ENCODE results near the gene TADA2B. TPM values are rescaled to one million over a fixed set of nuclear protein-coding genes. Genes with fewer than 3 reads are reported as not detected.

Gene TADA2B
- polyA plus RNA-seq, 3 donors: 2.0 to 10.2 (median 2.6) TPM

- no peak for DNase-seq
- Histone ChIP-seq H3K27me3 (ENCODE audit: control insufficient read depth in 2 of 2, insufficient read depth in 2 of 2, low read length in 2 of 2) (peaks cover 0 to 18% of the 10 kb centered on the region in 2 donors), H3K9ac (ENCODE audit: insufficient read depth, low read length, poor library complexity, severe bottlenecking) (peak overlapping the region; percentile 53), H3K36me3 (replicated peaks in 1 of 2; ENCODE audit: control insufficient read depth in 1 of 2, insufficient read depth in 2 of 2, low read length in 2 of 2) (peaks cover 6 to 9% of the 10 kb centered on the region in 2 donors), H4K20me1 (ENCODE audit: insufficient read depth, low read length) (peaks cover 35% of the 10 kb centered on the region), H3K4me1 (ENCODE audit: control insufficient read depth in 1 of 2, insufficient read depth in 2 of 2, low read length in 2 of 2) (peaks cover 37 to 46% of the 10 kb centered on the region in 2 donors), H3K79me2 (ENCODE audit: insufficient read depth, low read length) (peaks cover 40% of the 10 kb centered on the region), H3K27ac (ENCODE audit: low read depth in 1 of 2, low read length in 2 of 2) (peak overlapping the region in 1 of 2 donors; percentile 66), H3K4me3 (replicated peaks in 1 of 3; ENCODE audit: low read depth in 2 of 3, low read length in 3 of 3) (peak overlapping the region; percentile 58 to 83 (median 70)), H3K4me2 (replicated peaks; ENCODE audit: extremely low read depth, low read length, poor library complexity, severe bottlenecking) (peak overlapping the region; percentile 88), H2AFZ (ENCODE audit: insufficient read depth, low read depth, low read length, poor library complexity, severe bottlenecking) (peak overlapping the region; percentile 95), H3K9me3 (replicated peaks in 1 of 2; ENCODE audit: control insufficient read depth in 1 of 2, insufficient read depth in 1 of 2, low read length in 2 of 2) (no peaks in the 10 kb centered on the region)
- Mint-ChIP-seq H3K36me3 (peaks cover 10 to 16% of the 10 kb centered on the region in 2 donors), H3K4me1 (peaks cover 39% of the 10 kb centered on the region), H3K4me3 (peak overlapping the region; percentile 91 to 98), H3K9me3 (no peaks in the 10 kb centered on the region), H3K27ac (peak overlapping the region in 5 of 7 donors; percentile 90 to 96 (median 90)), H3K27me3 (ENCODE audit: low read depth in 3 of 3) (peaks cover 13 to 29% (median 25%) of the 10 kb centered on the region in 3 donors)
- TF ChIP-seq, protein P1, sequence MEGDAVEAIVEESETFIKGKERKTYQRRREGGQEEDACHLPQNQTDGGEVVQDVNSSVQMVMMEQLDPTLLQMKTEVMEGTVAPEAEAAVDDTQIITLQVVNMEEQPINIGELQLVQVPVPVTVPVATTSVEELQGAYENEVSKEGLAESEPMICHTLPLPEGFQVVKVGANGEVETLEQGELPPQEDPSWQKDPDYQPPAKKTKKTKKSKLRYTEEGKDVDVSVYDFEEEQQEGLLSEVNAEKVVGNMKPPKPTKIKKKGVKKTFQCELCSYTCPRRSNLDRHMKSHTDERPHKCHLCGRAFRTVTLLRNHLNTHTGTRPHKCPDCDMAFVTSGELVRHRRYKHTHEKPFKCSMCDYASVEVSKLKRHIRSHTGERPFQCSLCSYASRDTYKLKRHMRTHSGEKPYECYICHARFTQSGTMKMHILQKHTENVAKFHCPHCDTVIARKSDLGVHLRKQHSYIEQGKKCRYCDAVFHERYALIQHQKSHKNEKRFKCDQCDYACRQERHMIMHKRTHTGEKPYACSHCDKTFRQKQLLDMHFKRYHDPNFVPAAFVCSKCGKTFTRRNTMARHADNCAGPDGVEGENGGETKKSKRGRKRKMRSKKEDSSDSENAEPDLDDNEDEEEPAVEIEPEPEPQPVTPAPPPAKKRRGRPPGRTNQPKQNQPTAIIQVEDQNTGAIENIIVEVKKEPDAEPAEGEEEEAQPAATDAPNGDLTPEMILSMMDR (IDR thresholded peaks at IDR 0.05): no peak
- 7% methylated on average over 17 of the region's 20 CpGs for WGBS (ENCODE audit: insufficient coverage)
- intact Hi-C loops (cut with micrococcal nuclease): loop anchor here (1.0 to 10.0 kb wide), 4 partner anchors 27 to 284 kb away; partner anchors contain the start of gene KIAA0232 (in 1 of the 2)
These were observed 25.7 kb downstream of the TADA2B start for GRCh38 chr4:7068883-7069282.

DNA sequence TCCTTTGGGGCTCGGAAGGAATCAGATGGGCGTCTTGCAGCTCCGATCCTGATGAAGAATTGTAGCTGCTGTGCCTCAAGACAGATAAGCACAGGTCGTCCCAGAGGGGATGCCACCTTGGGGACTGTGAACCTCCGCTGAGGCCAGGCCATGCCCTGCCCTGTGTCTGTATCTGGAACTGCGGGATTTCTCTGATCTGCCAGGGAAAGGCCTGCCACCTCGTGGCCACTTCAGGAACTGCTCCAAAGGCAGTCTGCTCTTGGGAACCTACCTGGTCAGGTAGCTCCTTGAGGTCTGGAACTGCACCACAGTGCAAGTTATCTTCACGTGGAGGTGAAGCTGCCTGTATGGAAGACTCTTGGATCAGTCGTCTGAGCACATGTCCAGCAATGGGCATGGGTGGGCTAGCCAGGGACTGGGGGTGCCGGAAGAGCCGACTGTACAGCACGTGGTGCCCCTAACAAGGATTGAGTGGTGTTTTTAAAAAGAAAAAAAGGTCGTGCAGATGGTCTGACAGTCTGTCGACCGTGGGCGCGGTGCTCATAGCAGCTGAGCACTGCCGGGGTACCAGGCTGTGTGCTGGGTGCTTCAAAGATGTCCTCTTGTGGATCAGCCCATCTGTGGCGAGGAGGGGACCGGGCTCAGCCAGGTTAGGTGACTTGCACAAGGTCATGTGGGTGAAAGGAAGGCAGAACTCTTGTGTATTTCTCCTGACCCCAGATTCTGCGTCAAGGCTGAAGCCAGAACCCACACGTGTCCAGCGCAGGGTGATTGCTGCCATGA is 27.7 kb downstream of the TADA2B start:
- no peak overlapping the region for H3K9ac ChIP-seq (ENCODE audit: insufficient read depth, low read length, poor library complexity, severe bottlenecking)
- Mint-ChIP-seq H3K36me3 (peaks cover 1 to 2% of the 10 kb centered on the region in 2 donors), H3K9me3 (no peaks in the 10 kb centered on the region), H3K27ac (no peak overlapping the region), H3K4me1 (peaks cover 26% of the 10 kb centered on the region), H3K4me3 (peak overlapping the region in 1 of 2 donors; percentile 53), H3K27me3 (ENCODE audit: low read depth in 3 of 3) (peaks cover 16 to 32% (median 26%) of the 10 kb centered on the region in 3 donors)
- no peak overlapping the region for H3K27ac ChIP-seq (ENCODE audit: low read depth in 1 of 2, low read length in 2 of 2)
- peaks cover 20% of the 10 kb centered on the region for H3K79me2 ChIP-seq (ENCODE audit: insufficient read depth, low read length)
- TF ChIP-seq, protein P1 (IDR thresholded peaks at IDR 0.05): peak; percentile 98
- no peaks in the 10 kb centered on the region for H3K9me3 ChIP-seq (replicated peaks in 1 of 2; ENCODE audit: control insufficient read depth in 1 of 2, insufficient read depth in 1 of 2, low read length in 2 of 2)
- no peaks in the 10 kb centered on the region for H3K36me3 ChIP-seq (replicated peaks in 1 of 2; ENCODE audit: control insufficient read depth in 1 of 2, insufficient read depth in 2 of 2, low read length in 2 of 2)
- DNase-seq: peak; percentile 75 to 81 (median 77)
- H3K4me1 ChIP-seq (ENCODE audit: control insufficient read depth in 1 of 2, insufficient read depth in 2 of 2, low read length in 2 of 2): peaks cover 26 to 33% of the 10 kb centered on the region in 2 donors
- no peak overlapping the region for H3K4me3 ChIP-seq (replicated peaks in 1 of 3; ENCODE audit: low read depth in 2 of 3, low read length in 3 of 3)
- H4K20me1 ChIP-seq (ENCODE audit: insufficient read depth, low read length): peaks cover 15% of the 10 kb centered on the region
- intact Hi-C loops (cut with micrococcal nuclease): loop anchor here (2.0 to 5.0 kb wide), 3 partner anchors 84 to 354 kb away; partner anchors contain the start of gene BLOC1S4 (in 1 of the 2)
- 35% methylated on average over 21 of the region's 23 CpGs for WGBS (ENCODE audit: insufficient coverage)
- H3K27me3 ChIP-seq (ENCODE audit: control insufficient read depth in 2 of 2, insufficient read depth in 2 of 2, low read length in 2 of 2): peaks cover 0 to 18% of the 10 kb centered on the region in 2 donors
- no peak overlapping the region for H2AFZ ChIP-seq (ENCODE audit: insufficient read depth, low read depth, low read length, poor library complexity, severe bottlenecking)
- no peak overlapping the region for H3K4me2 ChIP-seq (replicated peaks; ENCODE audit: extremely low read depth, low read length, poor library complexity, severe bottlenecking)
